NCI-H1694 treated with DMSO at 0.1 percent for 48 hours (cell line): ENCODE data around the gene SAE1.
A peak's percentile ranks its signal among the peaks of the same experiment; 100 is the strongest.
"Not testable (repeated sequence)": the region's sequence is repeated elsewhere in the genome, so short reads cannot be mapped to it uniquely, and the experiment has no call there.

Experiments used
- DNase-seq: peaks from one replicate; lab custom pipeline; 2025; lab: John Stamatoyannopoulos, UW

The SAE1 gene

DNA sequence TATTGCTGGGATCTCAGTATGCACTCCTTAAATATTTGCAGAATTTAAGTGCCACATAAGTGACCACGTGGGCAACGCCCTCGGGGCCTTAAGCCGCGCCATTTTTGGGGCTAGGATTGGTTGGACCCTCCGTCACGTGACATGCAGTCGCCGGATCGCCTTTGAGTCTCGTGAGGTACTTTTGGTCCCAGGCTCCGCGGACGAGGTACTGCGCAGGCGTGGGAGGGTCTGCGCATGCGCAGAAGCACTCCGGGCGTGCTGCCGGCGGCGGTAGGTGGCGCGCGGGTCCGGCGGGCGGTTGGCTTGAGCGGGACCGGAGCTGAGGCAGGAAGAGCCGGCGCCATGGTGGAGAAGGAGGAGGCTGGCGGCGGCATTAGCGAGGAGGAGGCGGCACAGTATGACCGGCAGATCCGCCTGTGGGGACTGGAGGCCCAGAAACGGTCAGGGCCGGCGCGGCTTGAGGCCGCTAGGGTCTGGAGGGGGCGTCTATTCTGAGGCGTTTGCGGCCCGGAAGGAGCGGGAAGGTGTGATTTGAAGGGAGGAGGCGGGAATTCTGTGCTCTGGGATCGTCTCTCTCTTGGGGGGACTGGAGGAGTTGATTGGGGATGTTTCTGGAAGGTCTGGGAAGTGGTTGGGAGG lies at the start of gene SAE1:
SAE1 (plus strand) TSS at position 247 of the 639 bp plus-strand sequence; CDS start at position 343, 96 bp downstream.
- DNase-seq: peak; percentile 96

DNA sequence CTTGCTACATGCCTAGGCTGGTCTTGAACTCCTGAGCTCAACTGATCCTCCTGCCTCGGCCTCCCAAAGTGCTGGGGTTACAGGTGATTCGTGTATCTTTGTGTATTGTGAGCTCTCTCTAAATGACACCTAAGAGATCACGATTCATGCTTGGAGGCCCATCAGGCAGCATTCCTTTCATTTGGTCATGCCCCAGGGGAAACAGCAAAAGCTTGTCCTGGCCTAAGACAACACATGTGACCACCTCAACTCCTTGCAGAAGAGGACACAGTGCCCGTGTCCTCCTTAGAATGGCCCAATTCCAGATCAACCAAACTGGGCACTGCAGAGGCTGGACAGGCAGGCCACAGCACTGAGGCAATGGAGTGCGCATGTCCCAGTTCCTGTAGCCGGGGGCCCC lies 49.5 kb upstream of the SAE1 start:
- DNase-seq: no peak

DNA sequence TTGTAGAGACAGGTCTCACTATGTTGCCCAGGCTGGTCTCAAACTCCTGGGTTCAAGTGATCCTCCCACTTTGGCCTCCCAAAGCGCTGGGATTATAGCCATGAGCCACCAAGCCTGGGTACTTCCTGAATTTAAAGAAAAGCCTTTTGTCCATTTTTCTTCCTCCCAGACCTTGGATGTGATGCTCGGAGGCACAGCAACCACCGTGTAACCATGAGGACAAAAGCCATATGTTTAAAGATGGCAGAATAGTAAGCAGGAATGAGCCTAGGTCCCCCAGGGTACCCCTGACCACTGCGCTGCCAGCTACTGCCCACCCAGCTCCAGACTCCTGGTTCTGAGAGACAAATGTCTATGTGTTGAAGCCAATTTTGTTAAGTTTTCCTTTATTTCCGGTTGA lies 48.1 kb upstream of the SAE1 start:
- DNase-seq: no peak

DNA sequence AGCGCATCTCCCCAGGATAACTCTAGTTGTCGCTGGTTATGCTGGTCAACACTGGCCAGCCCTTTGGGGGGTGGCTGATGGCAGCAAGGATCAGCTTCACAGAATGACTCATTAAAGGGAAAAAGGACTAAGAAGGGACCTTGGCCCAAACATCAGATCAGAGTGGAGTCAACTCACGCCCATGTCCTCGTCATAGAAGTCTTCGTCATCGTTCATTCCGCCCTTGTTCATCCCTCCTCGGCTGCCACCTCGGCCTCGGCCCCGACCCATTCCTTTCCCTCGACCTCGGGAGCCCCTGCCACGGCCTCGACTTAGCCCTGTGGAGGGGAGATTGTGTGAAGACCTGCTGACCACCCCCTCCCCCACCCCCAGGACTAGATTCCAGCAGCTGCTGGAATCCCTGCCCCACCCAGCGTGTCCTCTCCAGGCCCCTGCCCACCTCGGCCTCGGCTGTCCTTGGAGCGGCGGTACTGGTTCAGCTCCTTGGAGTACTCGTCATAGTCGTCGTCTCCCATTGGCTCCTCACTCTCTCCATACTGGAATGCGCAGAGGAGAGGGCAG lies 45.7 kb upstream of the SAE1 start:
- no peak for DNase-seq

DNA sequence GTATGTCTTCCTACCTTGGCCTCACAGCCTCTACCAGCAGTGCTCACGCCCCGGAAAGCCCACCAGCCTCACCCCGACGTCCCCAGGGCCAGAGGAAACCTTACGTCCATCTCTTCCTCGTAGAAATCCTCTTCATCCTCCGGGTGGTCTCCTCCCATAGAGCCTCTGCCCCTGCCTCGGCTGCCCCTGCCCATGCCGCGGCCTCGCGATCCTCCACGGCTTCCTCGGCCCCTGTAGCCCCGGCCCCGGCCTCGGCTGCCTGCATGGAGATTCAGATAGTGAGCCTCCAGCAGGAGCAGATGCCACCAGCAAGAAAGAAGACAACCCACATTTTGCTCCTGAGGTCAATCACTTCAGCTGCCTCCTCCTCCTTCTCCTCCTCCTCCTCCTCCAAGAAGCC lies 44.4 kb upstream of the SAE1 start:
- DNase-seq: no peak

DNA sequence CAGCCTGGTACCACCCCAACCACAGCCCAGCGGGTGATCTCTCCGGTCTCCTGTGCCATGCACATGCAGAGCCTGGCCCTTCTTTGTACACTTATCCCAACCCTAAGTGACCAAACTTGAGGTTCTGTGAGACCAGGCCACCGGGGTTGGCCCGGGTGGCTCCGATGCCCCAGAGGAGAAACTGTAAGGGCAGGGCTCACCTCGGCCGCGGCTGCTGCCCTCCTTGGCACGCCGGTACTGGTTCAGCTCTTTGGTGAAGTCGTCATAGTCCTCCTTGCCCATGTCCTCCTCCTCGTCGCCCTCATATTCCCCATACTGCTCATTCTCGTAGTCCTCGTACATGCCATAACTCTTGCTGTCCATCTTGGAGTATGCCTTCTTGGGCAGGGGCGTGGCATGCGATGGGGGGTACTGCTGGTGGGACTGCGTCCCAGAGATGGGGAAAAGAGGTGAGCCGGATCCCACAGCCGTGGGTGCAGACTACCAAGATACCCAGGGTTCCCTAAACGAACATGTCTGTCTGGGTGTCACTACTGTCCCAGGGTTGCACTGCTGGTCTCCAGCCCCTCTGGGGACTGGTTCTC lies 40.8 kb upstream of the SAE1 start:
- no peak for DNase-seq

DNA sequence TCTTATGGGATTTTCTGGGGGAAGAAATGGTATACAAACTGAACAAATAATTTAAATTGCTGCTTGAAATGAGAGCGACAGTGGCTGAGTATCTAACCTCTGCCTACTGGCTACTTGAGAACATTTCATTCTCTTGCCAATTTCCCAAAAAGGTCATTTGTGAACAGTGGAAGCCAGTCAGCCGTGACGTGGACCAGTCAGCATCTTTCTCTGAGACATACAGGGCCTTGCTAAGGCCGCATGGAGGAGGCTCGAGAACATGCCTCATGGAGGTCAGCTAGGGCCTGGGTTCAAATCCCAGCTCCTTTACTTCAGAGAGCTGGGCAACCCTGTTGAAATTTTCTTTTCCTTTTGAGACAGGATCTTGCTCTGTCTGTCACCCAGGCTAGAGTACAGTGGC lies 37.4 kb upstream of the SAE1 start:
- DNase-seq: no peak

DNA sequence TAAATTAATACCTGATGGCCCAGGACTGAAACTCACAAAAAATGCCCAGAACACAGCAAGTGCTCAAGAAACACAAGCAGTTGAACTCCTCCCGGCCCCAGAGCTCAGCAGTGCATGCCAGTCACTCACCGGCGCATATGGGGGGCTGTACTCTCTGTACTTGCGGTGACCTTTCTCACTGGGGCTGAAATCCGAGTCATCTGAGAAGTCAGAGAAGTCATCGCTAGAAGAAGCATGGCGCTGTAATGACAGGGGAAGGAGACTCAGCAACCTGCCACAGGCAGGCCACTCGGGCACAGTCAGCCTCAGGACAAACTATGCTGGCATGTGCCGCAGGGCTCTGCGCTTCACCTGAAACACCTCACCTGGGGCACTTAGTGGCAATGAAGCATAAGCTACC lies 36.8 kb upstream of the SAE1 start:
- DNase-seq: no peak

DNA sequence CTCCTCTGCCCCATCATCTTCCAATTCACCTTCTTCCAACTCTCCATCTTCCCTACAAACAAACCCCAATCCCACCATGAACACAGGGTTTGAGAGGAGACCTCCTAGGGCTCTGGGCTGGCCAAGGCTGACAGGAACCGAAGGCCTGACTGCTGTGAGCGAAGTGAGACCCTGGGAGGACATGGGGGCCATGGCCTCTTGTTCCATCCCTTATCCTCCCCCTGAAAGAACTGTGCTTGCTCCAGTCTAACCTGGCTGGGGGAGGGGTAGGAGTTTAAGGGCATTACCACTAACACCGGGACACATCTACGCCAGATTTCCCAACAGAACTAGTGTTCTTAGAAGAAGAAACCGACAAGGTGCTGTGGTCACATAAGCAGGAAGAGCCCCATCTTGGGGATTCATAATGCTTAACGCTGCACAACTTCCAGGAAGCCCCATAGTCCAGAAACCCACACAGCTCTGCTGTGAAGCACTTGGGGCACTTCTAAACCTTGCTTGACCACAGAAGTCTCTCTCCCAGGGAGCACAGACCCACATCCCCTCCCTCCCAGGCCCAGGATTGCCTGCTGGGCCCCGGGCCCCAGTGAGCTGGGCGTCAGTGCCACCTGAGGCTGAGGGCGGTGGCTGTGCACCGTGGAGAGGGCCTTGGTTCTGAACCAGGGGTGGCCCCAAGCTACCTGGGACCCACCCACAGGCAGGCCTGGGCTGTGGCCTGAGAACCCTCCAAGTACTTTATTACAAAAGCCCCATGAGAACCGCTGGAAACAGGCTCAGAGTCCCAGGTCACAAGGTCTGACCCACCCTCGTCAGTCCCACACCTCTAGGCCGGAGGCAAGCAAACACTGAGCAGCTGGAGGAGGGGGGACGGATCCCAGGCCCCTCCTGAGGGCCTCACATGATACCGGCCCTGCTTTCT lies 35.8 kb upstream of the SAE1 start:
- no peak for DNase-seq

DNA sequence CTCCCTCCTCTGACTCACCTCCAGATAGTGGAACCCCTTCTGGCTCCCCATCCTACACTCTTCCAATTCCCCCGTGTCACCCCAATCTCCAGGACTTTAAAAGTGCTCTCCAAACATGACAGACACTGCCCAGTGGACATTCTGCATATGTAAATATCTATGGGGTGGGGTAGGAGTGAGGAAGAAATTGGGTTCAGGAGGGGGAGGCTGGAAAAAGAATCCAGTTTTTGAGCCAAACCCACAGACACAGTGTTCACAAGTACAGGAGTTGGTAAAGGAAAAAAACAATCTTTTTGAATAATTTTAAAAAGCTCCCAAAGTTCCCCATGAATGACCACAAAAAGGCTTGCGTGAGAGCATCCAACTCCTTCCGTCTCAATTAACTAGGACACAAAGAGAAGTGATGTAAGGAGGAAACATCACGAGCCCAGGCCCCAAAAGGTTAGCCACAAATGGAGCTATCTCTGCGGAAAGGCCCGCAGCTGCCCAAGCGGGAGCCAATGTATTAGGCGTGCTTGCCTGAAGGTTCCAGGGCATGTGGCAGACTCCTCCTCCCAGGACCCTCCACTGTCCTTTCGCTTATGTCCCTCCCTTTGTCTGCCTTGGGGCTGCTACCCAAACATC lies 35.0 kb upstream of the SAE1 start:
- no peak for DNase-seq

DNA sequence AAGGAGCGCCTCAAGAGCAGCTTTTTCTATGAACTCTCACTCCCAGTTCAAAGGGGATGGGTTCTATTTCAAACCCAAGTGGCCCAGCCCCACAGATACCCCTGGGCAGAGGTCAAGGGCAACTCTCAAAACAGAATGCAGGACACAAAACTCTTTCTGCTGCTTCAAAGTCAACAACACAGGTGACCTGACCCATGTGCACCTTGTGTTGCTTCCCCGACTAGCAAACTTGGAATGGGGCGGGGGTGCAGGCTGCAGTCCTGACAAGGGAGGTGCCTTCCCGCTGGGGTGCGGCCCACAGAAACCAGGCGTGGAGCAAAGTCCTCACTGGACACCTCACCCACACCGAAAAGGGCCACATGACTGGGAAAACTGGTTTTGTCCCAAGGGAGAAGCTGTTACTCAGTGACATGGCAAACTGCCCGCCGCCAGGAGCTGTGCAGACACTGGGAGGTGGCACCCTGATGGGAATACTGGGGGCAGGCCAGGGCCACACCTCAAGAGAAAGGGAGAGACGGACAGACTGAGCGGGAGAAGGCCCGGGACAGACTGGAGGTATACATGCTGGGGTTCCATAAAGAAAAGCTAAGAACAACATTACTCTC lies 34.4 kb upstream of the SAE1 start:
- DNase-seq: no peak

DNA sequence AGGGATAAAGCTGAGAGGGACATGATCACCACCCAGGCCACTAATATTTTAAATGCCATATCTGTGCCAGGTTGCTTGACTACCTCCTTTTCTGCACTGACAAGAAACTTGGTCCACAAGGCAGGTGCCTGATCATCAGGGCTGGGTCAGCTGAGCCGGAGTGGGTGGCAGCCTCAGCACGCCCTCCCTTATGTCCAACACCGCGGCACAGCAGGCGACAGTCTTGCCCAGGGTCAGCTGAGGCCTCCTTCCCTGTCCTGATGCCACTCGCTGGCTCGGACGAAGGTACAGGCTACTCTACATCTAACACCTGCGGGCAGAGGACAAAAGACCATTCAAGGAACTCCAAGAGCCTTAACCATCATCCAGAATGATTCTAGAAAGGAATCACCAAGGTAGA lies 33.9 kb upstream of the SAE1 start:
- no peak for DNase-seq

DNA sequence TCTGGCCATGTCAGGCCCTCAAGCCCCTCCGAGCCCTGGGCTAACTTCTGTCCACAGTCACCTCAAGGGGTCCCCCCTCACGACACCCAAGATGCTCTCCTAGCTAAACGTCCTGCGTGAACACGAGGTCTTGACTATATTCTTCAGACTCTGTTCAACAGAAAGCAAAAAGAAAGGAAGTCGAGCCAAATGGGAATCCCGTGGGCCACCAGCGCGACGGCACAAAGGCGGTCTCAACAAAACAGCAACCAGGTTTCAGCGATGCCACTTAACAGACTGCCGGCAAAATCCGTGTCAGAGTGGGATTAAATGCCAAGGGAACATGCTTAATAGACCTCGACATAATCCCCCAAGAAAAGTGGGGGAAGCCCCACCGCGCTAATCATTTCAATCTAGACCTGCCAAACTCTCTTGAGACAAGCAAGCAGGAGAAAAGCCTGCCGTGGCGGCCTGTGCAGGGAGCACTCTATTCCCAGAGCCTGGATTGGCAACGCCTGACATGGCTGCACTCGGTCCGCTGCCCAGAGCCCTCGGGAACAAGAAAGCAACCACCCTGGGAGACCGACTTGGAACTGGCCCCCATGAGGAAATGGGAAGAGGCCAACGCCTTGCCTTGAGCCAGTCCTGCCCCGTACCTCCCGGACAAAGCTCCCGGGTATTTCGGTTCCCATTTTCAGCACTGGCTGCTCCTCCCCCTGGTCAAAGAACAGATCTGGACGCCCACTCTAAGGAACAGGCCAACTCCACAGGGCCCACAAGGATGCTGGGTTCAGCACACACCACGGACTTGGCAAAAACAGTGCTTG lies 33.0 kb upstream of the SAE1 start:
- DNase-seq: no peak

DNA sequence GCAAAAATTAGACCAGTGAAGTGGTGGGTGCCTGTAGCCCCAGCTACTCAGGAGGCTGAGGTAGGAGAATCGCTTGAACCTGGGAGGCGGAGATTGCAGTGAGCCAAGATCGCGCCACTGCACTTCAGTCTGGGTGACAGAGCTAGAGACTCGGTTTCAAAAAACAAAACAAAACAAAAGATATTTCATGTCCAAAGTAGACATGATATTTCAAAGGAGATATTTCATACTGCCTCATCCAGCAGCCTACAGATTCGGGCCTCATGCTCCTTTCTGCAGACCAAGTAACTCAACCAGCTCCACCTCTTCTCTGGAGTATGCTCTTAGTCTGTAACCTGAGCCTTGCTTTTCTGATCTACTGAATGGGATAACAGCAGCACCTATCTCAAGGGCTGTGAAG lies 32.0 kb upstream of the SAE1 start:
- no peak for DNase-seq

DNA sequence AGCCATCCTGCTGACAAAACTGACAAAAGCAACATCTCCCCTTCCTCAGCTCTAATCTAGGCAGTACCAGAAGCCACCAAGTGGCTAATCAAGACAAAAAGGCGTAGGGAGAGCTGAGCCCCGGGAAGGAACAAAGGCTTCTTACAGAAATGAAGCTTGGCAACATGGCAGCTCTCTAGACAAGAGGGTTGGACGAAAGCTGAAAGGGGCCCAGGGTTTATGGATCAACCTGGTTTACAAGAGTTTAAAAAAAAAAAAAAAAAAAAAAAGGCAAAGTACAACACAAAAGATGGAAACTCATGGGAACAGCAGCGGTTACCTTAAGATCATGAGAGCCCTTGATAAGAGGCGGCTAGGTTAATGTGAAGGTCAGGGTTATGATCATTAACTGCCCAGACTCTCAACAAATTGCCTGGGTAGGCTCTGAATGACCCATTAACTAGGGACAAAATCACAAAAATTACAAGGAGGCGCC lies 31.0 kb upstream of the SAE1 start:
- DNase-seq: no peak

DNA sequence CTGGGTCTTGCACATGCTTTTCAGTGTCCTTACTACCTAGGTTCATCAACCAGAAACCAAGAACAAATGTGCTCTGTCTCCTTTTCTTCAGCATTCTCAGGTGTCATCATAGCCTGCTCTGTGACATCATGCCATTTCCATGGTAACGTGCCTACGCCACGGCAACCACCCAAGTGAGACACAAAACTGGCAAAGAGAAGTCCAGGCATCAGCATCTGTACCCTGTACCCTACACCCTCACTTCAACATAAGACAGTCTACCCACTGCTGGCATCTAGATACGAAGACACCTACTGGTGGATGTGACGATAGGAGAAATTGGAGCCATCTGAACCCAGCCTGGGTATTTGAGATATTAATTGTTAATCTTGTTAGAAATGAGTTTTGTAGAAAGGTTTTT lies 30.3 kb upstream of the SAE1 start:
- no peak for DNase-seq

DNA sequence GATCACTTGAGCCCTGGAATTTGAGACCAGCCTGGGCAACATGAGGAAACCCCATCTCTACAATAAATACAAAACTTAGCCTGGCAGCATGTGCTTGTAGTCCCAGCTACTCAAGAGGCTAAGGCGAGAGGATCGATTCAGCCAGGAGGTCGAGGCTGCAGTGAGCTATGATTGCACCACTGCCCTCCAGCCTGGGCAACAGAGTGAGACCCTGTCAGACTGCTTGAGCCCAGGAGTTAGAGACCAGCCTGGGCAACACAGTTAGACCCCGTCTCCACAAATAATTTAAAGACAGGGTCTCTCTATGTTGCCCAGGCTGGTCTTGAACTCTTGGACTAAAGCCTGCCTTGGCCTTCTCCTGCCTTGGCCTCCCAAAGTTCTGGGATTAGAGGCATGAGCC lies 29.5 kb upstream of the SAE1 start:
- DNase-seq: not testable (repeated sequence)

DNA sequence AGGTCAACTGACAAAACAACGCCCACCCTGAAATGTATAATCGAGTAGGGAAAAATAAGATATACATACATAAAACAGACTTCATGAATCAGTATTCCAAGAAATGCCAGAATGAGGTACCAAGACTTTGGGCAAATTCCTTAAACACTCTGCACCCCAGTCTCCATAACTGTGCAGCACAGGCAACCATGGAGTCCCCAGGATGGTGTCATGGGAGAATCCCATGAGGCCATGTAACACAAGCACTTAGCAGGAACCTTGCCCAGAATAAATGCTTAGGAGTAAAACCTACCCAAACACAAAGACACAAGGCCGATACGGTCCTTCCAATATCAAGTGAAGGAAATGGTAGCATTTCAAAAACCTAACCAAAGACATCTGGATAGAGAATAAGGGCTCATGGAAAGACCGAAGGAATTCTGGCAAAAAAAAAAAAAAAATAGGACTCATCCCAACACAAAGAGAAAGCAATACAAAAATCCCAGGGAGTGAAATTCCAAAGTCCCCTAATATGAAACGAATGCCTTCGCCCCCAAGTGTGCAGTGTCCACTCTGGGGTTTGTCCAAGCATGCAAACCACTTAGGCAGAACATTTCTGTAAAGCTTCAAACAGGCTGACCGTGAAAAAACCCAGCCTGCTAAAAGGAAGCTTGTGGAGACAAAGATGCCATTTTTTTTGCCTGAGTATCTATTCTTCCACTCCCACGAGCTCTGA lies 28.1 kb upstream of the SAE1 start:
- no peak for DNase-seq

DNA sequence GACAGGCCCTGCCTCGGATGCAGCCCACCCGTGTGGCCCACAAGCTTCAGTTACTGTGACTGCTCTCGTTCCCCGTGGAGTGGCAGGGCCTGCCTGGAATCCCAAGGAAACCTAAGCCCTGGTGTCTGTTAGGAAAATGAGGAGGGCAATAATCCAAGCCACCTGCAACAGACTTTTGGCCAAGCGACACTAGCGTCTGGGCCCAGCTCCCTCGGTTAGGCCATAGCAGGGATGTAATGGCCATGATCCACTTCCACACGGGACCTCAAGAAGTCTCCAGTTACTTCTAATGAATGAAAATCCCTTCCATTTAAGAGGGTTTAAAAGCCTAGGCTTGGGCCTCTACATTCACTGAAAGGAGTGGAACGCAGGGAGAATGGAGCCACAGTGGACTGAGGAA lies 26.0 kb upstream of the SAE1 start:
- DNase-seq: no peak

DNA sequence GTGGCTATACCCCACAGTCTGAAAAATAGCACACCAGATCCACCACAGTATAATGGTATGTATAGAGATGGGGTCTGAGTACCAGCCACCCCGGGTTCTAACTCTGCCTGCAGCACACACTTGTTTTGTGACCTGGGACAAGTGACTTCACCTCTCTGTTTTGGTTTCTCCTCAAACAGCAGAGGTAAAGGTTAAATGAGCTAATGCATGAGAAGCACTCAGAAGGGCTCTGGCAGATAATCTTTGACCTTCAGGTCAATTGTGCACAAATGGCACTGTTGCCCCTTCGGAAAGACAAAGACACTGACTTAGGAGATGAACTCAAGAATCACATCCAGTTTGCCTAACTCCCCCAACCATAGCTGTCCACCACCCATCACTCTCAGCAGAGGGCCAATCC lies 24.8 kb upstream of the SAE1 start:
- DNase-seq: no peak
